ENCODE measurements around the gene CD226.

DNA sequence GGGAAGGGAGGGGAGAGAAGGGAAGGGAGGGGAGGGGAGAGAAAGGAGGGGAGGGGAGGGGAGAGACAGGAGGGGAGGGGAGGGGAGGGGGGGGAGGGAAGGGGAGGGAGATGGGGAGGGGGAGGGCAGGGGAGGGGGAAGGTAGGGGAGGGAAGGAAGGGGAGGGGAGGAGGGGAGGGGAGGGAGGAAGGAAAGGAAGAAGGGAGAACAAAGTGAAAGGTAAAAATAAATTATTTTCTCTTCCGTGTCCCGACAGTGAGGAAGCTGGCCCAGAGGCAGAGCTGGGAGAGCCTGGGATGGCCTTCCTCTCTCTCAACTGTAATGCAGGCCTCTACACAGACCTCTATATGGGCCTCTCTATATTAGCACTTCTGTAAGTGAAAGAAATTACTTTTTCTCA is 53.2 kb downstream of the CD226 start:
- no peak for TF ChIP-seq POLR2A (IDR thresholded peaks at IDR 0.05)
- TF ChIP-seq, protein P1, sequence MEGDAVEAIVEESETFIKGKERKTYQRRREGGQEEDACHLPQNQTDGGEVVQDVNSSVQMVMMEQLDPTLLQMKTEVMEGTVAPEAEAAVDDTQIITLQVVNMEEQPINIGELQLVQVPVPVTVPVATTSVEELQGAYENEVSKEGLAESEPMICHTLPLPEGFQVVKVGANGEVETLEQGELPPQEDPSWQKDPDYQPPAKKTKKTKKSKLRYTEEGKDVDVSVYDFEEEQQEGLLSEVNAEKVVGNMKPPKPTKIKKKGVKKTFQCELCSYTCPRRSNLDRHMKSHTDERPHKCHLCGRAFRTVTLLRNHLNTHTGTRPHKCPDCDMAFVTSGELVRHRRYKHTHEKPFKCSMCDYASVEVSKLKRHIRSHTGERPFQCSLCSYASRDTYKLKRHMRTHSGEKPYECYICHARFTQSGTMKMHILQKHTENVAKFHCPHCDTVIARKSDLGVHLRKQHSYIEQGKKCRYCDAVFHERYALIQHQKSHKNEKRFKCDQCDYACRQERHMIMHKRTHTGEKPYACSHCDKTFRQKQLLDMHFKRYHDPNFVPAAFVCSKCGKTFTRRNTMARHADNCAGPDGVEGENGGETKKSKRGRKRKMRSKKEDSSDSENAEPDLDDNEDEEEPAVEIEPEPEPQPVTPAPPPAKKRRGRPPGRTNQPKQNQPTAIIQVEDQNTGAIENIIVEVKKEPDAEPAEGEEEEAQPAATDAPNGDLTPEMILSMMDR (IDR thresholded peaks at IDR 0.05), result no peak
